Astrocyte of the cerebellum (primary cell): Measurements from ENCODE around the gene GFPT1.
"Not testable (repeated sequence)": the region's sequence is repeated elsewhere in the genome, so short reads cannot be mapped to it uniquely, and the experiment has no call there.

Source experiments
- DNase-seq: peaks from one replicate; pipeline ENCODE4 v3.0.0-alpha.2; 2011; ENCODE audit warnings: low read depth
- H3K4me3 ChIP-seq: 2 replicates; pipeline ENCODE4 v1.5.1; 2011; ENCODE audit warnings: mild to moderate bottlenecking, low read depth, low read length, moderate library complexity
- CTCF ChIP-seq: IDR thresholded peaks from 2 replicates; pipeline ENCODE4 v1.5.1; 2012; ENCODE audit warnings: low read length, low read depth, moderate library complexity, mild to moderate bottlenecking; ENCODE audit errors: missing control alignments
- in situ Hi-C: cut with HindIII; loops from 2 replicates; pipeline ENCODE4 v1.10.0; 2017; ENCODE audit warnings: low sequenced_read_pairs

Gene GFPT1

GRCh38 chr2:69359371-69359770 is 27.7 kb downstream of the GFPT1 start:
- no peak overlapping the region for H3K4me3 ChIP-seq
- in situ Hi-C loops, result no loop called here
- no peak for DNase-seq
- no peak for TF ChIP-seq CTCF

- in situ Hi-C loops, result no loop called here
- DNase-seq, result no peak
- no peak for TF ChIP-seq CTCF
- no peak overlapping the region for H3K4me3 ChIP-seq
Measured at GRCh38 chr2:69358914-69359313, 28.1 kb downstream of the GFPT1 start.

- in situ Hi-C loops, result no loop called here
- no peak for TF ChIP-seq CTCF
- no peak for DNase-seq
- H3K4me3 ChIP-seq, result no peak overlapping the region
Measured at GRCh38 chr2:69356471-69356870, 30.6 kb downstream of the GFPT1 start.

GRCh38 chr2:69354976-69355375 is 32.1 kb downstream of the GFPT1 start:
- H3K4me3 ChIP-seq, DNase-seq, in situ Hi-C loops: not testable (repeated sequence)

- no peak for TF ChIP-seq CTCF
- H3K4me3 ChIP-seq, result no peak overlapping the region
- in situ Hi-C loops, result no loop called here
- no peak for DNase-seq
Measured at GRCh38 chr2:69353360-69353759, 33.7 kb downstream of the GFPT1 start.

- H3K4me3 ChIP-seq, result no peak overlapping the region
- DNase-seq, result no peak
- TF ChIP-seq CTCF, result no peak
- in situ Hi-C loops, result no loop called here
Measured at GRCh38 chr2:69348781-69349180, 38.2 kb downstream of the GFPT1 start.

- in situ Hi-C loops, result no loop called here
- H3K4me3 ChIP-seq, result no peak overlapping the region
- TF ChIP-seq CTCF, result no peak
- no peak for DNase-seq
Measured at GRCh38 chr2:69345434-69345833, 41.6 kb downstream of the GFPT1 start.
